ENCODE data around the gene SPOCK2. TPM values are rescaled to one million over a fixed set of nuclear protein-coding genes. Genes with fewer than 3 reads are reported as not detected.

The SPOCK2 gene
- polyA plus RNA-seq, 1 of the 3 experiments (the other 2 are of a cell fraction), result 0.18 TPM

DNA sequence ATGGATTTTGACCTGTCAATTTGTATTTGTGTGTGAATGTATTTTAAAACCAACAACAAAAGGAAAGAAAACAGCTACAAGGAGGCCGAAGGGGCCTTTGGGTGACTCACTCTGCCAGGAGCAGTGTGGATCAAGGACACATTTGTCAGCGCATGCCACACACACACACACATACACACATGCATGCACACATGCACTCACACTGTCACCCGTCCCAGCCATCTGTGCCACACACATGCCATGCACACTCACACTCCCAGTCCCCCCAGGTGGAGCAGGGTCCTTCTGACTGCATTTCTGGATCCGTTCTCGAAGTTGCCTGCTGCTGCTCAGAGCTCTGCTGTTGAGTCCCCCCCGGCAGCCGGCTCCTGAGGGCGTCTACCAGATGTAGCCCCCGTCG, 26.0 kb downstream of the SPOCK2 start:
- CTCF ChIA-PET, result interaction anchor here (0.7 to 4.5 kb wide), 5 partner anchors 10 to 166 kb away, joined by 3 to 35 read pairs (median 6); no protein-coding TSS in a partner anchor
- TF ChIP-seq RAD21 (IDR thresholded peaks at IDR 0.05; ENCODE audit: low read length) (no peak), SIN3A (IDR thresholded peaks at IDR 0.05; ENCODE audit: borderline replicate concordance, low read depth, low read length) (no peak), CHD2 (IDR thresholded peaks at IDR 0.05; ENCODE audit: low read length, partially characterized antibody) (no peak), POLR2AphosphoS5 (IDR thresholded peaks at IDR 0.05; ENCODE audit: low read depth, low read length) (no peak), FOXM1 (IDR thresholded peaks at IDR 0.05; ENCODE audit: low read depth) (no peak), RXRA (IDR thresholded peaks at IDR 0.05; ENCODE audit: borderline replicate concordance, low read depth) (no peak), EZH2phosphoT487 (IDR thresholded peaks at IDR 0.05; ENCODE audit: borderline replicate concordance, low read depth) (no peak), YY1 (IDR thresholded peaks at IDR 0.05; ENCODE audit: low read depth) (no peak)
- TF ChIP-seq, protein P1, sequence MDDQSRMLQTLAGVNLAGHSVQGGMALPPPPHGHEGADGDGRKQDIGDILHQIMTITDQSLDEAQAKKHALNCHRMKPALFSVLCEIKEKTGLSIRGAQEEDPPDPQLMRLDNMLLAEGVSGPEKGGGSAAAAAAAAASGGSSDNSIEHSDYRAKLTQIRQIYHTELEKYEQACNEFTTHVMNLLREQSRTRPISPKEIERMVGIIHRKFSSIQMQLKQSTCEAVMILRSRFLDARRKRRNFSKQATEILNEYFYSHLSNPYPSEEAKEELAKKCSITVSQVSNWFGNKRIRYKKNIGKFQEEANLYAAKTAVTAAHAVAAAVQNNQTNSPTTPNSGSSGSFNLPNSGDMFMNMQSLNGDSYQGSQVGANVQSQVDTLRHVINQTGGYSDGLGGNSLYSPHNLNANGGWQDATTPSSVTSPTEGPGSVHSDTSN (IDR thresholded peaks at IDR 0.05), result no peak
- TF ChIP-seq, protein P2, sequence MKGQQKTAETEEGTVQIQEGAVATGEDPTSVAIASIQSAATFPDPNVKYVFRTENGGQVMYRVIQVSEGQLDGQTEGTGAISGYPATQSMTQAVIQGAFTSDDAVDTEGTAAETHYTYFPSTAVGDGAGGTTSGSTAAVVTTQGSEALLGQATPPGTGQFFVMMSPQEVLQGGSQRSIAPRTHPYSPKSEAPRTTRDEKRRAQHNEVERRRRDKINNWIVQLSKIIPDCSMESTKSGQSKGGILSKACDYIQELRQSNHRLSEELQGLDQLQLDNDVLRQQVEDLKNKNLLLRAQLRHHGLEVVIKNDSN (IDR thresholded peaks at IDR 0.05; ENCODE audit: borderline replicate concordance, low read depth), result no peak
- TF ChIP-seq, protein P3, sequence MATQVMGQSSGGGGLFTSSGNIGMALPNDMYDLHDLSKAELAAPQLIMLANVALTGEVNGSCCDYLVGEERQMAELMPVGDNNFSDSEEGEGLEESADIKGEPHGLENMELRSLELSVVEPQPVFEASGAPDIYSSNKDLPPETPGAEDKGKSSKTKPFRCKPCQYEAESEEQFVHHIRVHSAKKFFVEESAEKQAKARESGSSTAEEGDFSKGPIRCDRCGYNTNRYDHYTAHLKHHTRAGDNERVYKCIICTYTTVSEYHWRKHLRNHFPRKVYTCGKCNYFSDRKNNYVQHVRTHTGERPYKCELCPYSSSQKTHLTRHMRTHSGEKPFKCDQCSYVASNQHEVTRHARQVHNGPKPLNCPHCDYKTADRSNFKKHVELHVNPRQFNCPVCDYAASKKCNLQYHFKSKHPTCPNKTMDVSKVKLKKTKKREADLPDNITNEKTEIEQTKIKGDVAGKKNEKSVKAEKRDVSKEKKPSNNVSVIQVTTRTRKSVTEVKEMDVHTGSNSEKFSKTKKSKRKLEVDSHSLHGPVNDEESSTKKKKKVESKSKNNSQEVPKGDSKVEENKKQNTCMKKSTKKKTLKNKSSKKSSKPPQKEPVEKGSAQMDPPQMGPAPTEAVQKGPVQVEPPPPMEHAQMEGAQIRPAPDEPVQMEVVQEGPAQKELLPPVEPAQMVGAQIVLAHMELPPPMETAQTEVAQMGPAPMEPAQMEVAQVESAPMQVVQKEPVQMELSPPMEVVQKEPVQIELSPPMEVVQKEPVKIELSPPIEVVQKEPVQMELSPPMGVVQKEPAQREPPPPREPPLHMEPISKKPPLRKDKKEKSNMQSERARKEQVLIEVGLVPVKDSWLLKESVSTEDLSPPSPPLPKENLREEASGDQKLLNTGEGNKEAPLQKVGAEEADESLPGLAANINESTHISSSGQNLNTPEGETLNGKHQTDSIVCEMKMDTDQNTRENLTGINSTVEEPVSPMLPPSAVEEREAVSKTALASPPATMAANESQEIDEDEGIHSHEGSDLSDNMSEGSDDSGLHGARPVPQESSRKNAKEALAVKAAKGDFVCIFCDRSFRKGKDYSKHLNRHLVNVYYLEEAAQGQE (IDR thresholded peaks at IDR 0.05; ENCODE audit: low read depth, low read length), result no peak
- POLR2A ChIA-PET, result no interaction called here

DNA sequence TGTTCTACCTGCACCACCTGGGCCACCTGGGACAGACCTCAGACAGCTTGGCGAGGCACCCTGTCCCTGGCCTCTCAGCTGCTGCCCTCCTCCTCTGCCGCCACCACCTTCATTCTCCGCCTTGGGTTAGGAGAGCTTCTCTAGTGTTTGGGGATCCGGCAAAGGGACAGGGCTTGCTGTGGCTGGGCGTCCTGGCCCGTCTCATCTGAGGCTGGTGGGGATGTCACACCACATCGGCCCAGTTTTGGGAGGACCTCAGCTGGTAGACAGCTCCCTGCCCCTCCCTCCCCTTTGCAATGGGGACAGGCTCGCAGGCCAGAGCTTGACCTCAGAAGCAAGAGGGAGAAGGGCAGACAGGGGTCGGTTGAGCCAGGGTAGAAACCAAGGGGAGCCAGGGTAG, 26.4 kb downstream of the SPOCK2 start:
- Histone ChIP-seq H4K20me1 (ENCODE audit: insufficient read depth) (no peaks in the 10 kb centered on the region), H3K9ac (no peak overlapping the region), H3F3A (replicated peaks; ENCODE audit: insufficient read depth) (no peaks in the 10 kb centered on the region), H3K79me2 (ENCODE audit: insufficient read depth) (no peaks in the 10 kb centered on the region), H2AFZ (ENCODE audit: low read depth) (no peak overlapping the region), H3K4me2 (no peak overlapping the region), H3K27ac (ENCODE audit: low read depth in 2 of 2, low read length in 1 of 2) (no peak overlapping the region), H3K27me3 (ENCODE audit: insufficient read depth) (no peaks in the 10 kb centered on the region), H3K9me3 (no peaks in the 10 kb centered on the region), H3K36me3 (replicated peaks in 1 of 2; ENCODE audit: control insufficient read depth in 1 of 2, insufficient read depth in 2 of 2, low read length in 1 of 2) (no peaks in the 10 kb centered on the region), H3K4me3 (ENCODE audit: low read depth in 2 of 2, low read length in 1 of 2) (no peak overlapping the region), H3K4me1 (ENCODE audit: control insufficient read depth in 1 of 2, insufficient read depth in 2 of 2, low read depth in 1 of 2, low read length in 1 of 2) (peaks cover 0 to 8% of the 10 kb centered on the region in 2 experiments; a peak in 1 of 4 replicates), H3K9me2 (no peaks in the 10 kb centered on the region)
- no peak for TF ChIP-seq JUND (IDR thresholded peaks at IDR 0.05)
- TF ChIP-seq FOXJ3 (CRISPR knock-in tag; IDR thresholded peaks at IDR 0.05), result no peak
- TF ChIP-seq FOXM1 (IDR thresholded peaks at IDR 0.05; ENCODE audit: low read depth), result no peak
- no peak for TF ChIP-seq MXI1 (IDR thresholded peaks at IDR 0.05; ENCODE audit: low read depth, low read length)
- no peak for TF ChIP-seq EZH2phosphoT487 (IDR thresholded peaks at IDR 0.05; ENCODE audit: borderline replicate concordance, low read depth)
- no peak for TF ChIP-seq RCOR1 (IDR thresholded peaks at IDR 0.05; ENCODE audit: low read length)
- no peak for TF ChIP-seq RFX5 (IDR thresholded peaks at IDR 0.05; ENCODE audit: low read length)
- TF ChIP-seq CHD2 (IDR thresholded peaks at IDR 0.05; ENCODE audit: low read length, partially characterized antibody), result no peak
- no peak for TF ChIP-seq FOSL2 (IDR thresholded peaks at IDR 0.05; ENCODE audit: borderline replicate concordance, low read depth)
- CTCF ChIA-PET, result interaction anchor here (0.7 to 4.5 kb wide), 8 partner anchors 10 to 276 kb away, joined by 3 to 35 read pairs (median 3); no protein-coding TSS in a partner anchor
- no peak for DNase-seq
- POLR2A ChIA-PET, result no interaction called here
- WGBS (ENCODE audit: low lambda C conversion rate), result 77% methylated on average over 4 of the region's 9 CpGs

More for the DNA sequence above, 26.0 kb downstream of the SPOCK2 start:
- whole genome bisulfite sequencing (ENCODE audit: low lambda C conversion rate), result 90% methylated on average over 10 of the region's 10 CpGs
- Histone ChIP-seq H3K9ac (no peak overlapping the region), H3K79me2 (ENCODE audit: insufficient read depth) (no peaks in the 10 kb centered on the region), H3K4me1 (ENCODE audit: control insufficient read depth in 1 of 2, insufficient read depth in 2 of 2, low read depth in 1 of 2, low read length in 1 of 2) (peaks cover 0 to 11% of the 10 kb centered on the region in 2 experiments; a peak in 1 of 4 replicates), H3K4me3 (ENCODE audit: low read depth in 2 of 2, low read length in 1 of 2) (no peak overlapping the region), H4K20me1 (ENCODE audit: insufficient read depth) (no peaks in the 10 kb centered on the region), H3F3A (replicated peaks; ENCODE audit: insufficient read depth) (no peaks in the 10 kb centered on the region), H3K9me2 (no peaks in the 10 kb centered on the region), H3K4me2 (no peak overlapping the region), H2AFZ (ENCODE audit: low read depth) (no peak overlapping the region), H3K9me3 (no peaks in the 10 kb centered on the region), H3K27me3 (ENCODE audit: insufficient read depth) (no peaks in the 10 kb centered on the region), H3K36me3 (replicated peaks in 1 of 2; ENCODE audit: control insufficient read depth in 1 of 2, insufficient read depth in 2 of 2, low read length in 1 of 2) (no peaks in the 10 kb centered on the region), H3K27ac (ENCODE audit: low read depth in 2 of 2, low read length in 1 of 2) (no peak overlapping the region)
- no peak for DNase-seq
